A673 (cell line): ENCODE results near the gene SPATA32.

Experiments
- CTCF ChIP-seq: fragments of 300-800, 200-600 bp; sonication (generic); conservative IDR thresholded peaks from 2 replicates; pipeline ENCODE4 v1.5.1; 2017; ENCODE audit warnings: low read depth, mild to moderate bottlenecking, antibody characterized with exemption, low read length, moderate library complexity, mixed read lengths
- EZH2 ChIP-seq: fragments of 200-600 bp; sonication (generic); IDR thresholded peaks from 2 replicates; pipeline ENCODE4 v1.6.1; 2017; ENCODE audit warnings: borderline replicate concordance, low read depth, mild to moderate bottlenecking, mixed read lengths, antibody characterized with exemption, low read length; ENCODE audit not compliant: poor library complexity, severe bottlenecking

- no peak for TF ChIP-seq CTCF
- TF ChIP-seq EZH2: no peak
These were observed 34.3 kb upstream of the SPATA32 start for GRCh38 chr17:45296003-45296832.
